SK-N-SH (cell line): ENCODE measurements around the gene KNSTRN. TPM values are rescaled to one million over a fixed set of nuclear protein-coding genes. Genes with fewer than 3 reads are reported as not detected.
A peak's percentile ranks its signal among the peaks of the same experiment; 100 is the strongest.

ENCODE experiments used
- CTCF ChIA-PET: fragments of 300-600, 350-600 bp; formaldehyde crosslinking; extraction: SDS; loops from one replicate; lab custom pipeline; 2021; lab: Yijun Ruan, JAX
- POLR2A ChIA-PET: fragments of 350-600 bp; sonication (Branson Sonifier 250); formaldehyde crosslinking; extraction: SDS; loops from one replicate; lab custom pipeline; 2020; ENCODE audit warnings: antibody characterized with exemption, inconsistent platforms; lab: Yijun Ruan, JAX
- DNase-seq: peaks from one replicate; pipeline ENCODE4 v3.0.0; 2012
- H2AFZ ChIP-seq: fragments of 200-600 bp; sonication (generic); 2 replicates; pipeline ENCODE4 v1.8.1; 2016; ENCODE audit warnings: antibody characterized with exemption, mild to moderate bottlenecking, low read depth
- H3F3A ChIP-seq: fragments of 200-600 bp; sonication (generic); replicated peaks from 2 replicates; pipeline ENCODE3; 2016; ENCODE audit warnings: antibody characterized with exemption, mild to moderate bottlenecking; ENCODE audit not compliant: insufficient read depth
- H3K27ac ChIP-seq, 2 experiments: fragments of 200-500 bp in 1 of 2; fragments of 200-600 bp in 1 of 2; sonication (Bioruptor generic) in 1 of 2; sonication (generic), shearing (Covaris generic) in 1 of 2; 2 replicates each; pipeline versions ENCODE4 v1.5.1 to v1.6.1; 2014 to 2016; ENCODE audit warnings: low read depth in 2 of 2, inconsistent platforms in 1 of 2, low read length in 1 of 2, mild to moderate bottlenecking in 1 of 2, mixed read lengths in 1 of 2
- H3K27me3 ChIP-seq: fragments of 200-600 bp; sonication (generic), shearing (Covaris generic); 2 replicates; pipeline ENCODE4 v1.6.1; 2016; ENCODE audit warnings: mixed run types; ENCODE audit not compliant: insufficient read depth
- H3K36me3 ChIP-seq, 2 experiments: fragments of 200-500 bp in 1 of 2; fragments of 200-600 bp in 1 of 2; sonication (Bioruptor generic) in 1 of 2; sonication (generic) in 1 of 2; replicated peaks in 1 of 2; 2 replicates each; pipeline versions ENCODE3 to v1.5.1; 2014 to 2016; ENCODE audit warnings: low read length in 1 of 2, mild to moderate bottlenecking in 1 of 2; ENCODE audit not compliant: insufficient read depth in 2 of 2, control insufficient read depth in 1 of 2
- H3K4me1 ChIP-seq, 2 experiments: fragments of 200-500 bp in 1 of 2; fragments of 200-600 bp in 1 of 2; sonication (Bioruptor generic) in 1 of 2; sonication (generic), shearing (Covaris generic) in 1 of 2; 2 replicates each; pipeline versions ENCODE4 v1.5.1 to v1.6.1; 2014 to 2016; ENCODE audit warnings: low read depth in 1 of 2, low read length in 1 of 2, mixed run types in 1 of 2; ENCODE audit not compliant: insufficient read depth in 2 of 2, control insufficient read depth in 1 of 2
- H3K4me2 ChIP-seq: fragments of 200-600 bp; sonication (generic), shearing (Covaris generic); 2 replicates; pipeline ENCODE4 v1.6.1; 2017; ENCODE audit warnings: mixed run types
- H3K4me3 ChIP-seq, 2 experiments: fragments of 200-500 bp in 1 of 2; fragments of 200-600 bp in 1 of 2; sonication (Bioruptor generic) in 1 of 2; sonication (generic), shearing (Covaris generic) in 1 of 2; 2 replicates each; pipeline versions ENCODE4 v1.5.1 to v1.8.1; 2014 to 2016; ENCODE audit warnings: low read depth in 2 of 2, inconsistent platforms in 1 of 2, low read length in 1 of 2, mild to moderate bottlenecking in 1 of 2, mixed read lengths in 1 of 2, moderate library complexity in 1 of 2
- H3K79me2 ChIP-seq: fragments of 200-600 bp; sonication (generic); 2 replicates; pipeline ENCODE4 v1.8.1; 2017; ENCODE audit warnings: mild to moderate bottlenecking; ENCODE audit not compliant: insufficient read depth
- H3K9ac ChIP-seq: fragments of 200-600 bp; sonication (generic); 2 replicates; pipeline ENCODE4 v1.6.1; 2017; ENCODE audit warnings: mixed run types
- H3K9me2 ChIP-seq: fragments of 200-600 bp; sonication (generic); 2 replicates; pipeline ENCODE4 v1.6.1; 2017; ENCODE audit warnings: mixed run types
- H3K9me3 ChIP-seq: fragments of 200-600 bp; sonication (generic); 2 replicates; pipeline ENCODE4 v1.6.1; 2017; ENCODE audit warnings: mixed run types, mild to moderate bottlenecking, moderate library complexity
- H4K20me1 ChIP-seq: fragments of 200-600 bp; sonication (generic); 2 replicates; pipeline ENCODE4 v1.6.1; 2017; ENCODE audit warnings: mild to moderate bottlenecking, mixed run types; ENCODE audit not compliant: insufficient read depth
- ELF1 ChIP-seq: IDR thresholded peaks from 2 replicates; pipeline ENCODE4 v1.4.0; 2012
- EZH2phosphoT487 ChIP-seq: fragments of 200-600 bp; sonication (generic); IDR thresholded peaks from 2 replicates; pipeline ENCODE4 v1.6.1; 2017; ENCODE audit warnings: low read depth, mixed run types, mild to moderate bottlenecking, antibody characterized with exemption, moderate library complexity, borderline replicate concordance
- GABPA ChIP-seq: IDR thresholded peaks from 2 replicates; pipeline ENCODE4 v1.4.0; 2012; ENCODE audit warnings: low read depth, mild to moderate bottlenecking
- MEF2A ChIP-seq: IDR thresholded peaks from 2 replicates; pipeline ENCODE4 v1.4.0; 2012; ENCODE audit warnings: low read depth, borderline replicate concordance
- NFIC ChIP-seq: IDR thresholded peaks from 2 replicates; pipeline ENCODE4 v1.4.0; 2012; ENCODE audit warnings: borderline replicate concordance
- RAD21 ChIP-seq: IDR thresholded peaks from 2 replicates; pipeline ENCODE4 v1.6.1; 2012; ENCODE audit warnings: mild to moderate bottlenecking, low read length
- RCOR1 ChIP-seq: fragments of 150-350 bp; IDR thresholded peaks from 2 replicates; pipeline ENCODE4 v1.6.1; 2017; ENCODE audit warnings: antibody characterized with exemption, low read length
- SMC3 ChIP-seq: IDR thresholded peaks from 2 replicates; pipeline ENCODE4 v1.6.1; 2012; ENCODE audit warnings: low read depth, low read length, improper control_type of control experiment
- WGBS: methylation state at CpG from one replicate; pipeline ENCODE4 v1.1.6; 2017; ENCODE audit warnings: low lambda C conversion rate; 5-methylcytosine and 5-hydroxymethylcytosine counted together
- polyA plus RNA-seq, 3 experiments: library from polyadenylated mRNA; depleted of rRNA; stranded (reverse); fragments of >200 nt; gene quantifications; 2 replicates each; pipeline ENCODE4 v1.2.3, GENCODE V29; 2012
- TF ChIP-seq, protein P1 (sequence below): fragments of 150-350 bp; IDR thresholded peaks from 2 replicates; pipeline ENCODE4 v1.6.1; 2017; ENCODE audit warnings: antibody characterized with exemption, low read length, low read depth, borderline replicate concordance
- TF ChIP-seq, protein P2 (sequence below): fragments of 150-350 bp; IDR thresholded peaks from 2 replicates; pipeline ENCODE4 v1.6.1; 2016; ENCODE audit warnings: mild to moderate bottlenecking, low read depth, low read length
- TF ChIP-seq, protein P3 (sequence below): fragments of 200-600 bp; sonication (generic); IDR thresholded peaks from 2 replicates; pipeline ENCODE4 v1.6.1; 2017; ENCODE audit warnings: antibody characterized with exemption, mild to moderate bottlenecking, moderate library complexity

Gene KNSTRN
- polyA plus RNA-seq, 1 of the 3 experiments (the other 2 are of a cell fraction) = 25.5 TPM

DNA sequence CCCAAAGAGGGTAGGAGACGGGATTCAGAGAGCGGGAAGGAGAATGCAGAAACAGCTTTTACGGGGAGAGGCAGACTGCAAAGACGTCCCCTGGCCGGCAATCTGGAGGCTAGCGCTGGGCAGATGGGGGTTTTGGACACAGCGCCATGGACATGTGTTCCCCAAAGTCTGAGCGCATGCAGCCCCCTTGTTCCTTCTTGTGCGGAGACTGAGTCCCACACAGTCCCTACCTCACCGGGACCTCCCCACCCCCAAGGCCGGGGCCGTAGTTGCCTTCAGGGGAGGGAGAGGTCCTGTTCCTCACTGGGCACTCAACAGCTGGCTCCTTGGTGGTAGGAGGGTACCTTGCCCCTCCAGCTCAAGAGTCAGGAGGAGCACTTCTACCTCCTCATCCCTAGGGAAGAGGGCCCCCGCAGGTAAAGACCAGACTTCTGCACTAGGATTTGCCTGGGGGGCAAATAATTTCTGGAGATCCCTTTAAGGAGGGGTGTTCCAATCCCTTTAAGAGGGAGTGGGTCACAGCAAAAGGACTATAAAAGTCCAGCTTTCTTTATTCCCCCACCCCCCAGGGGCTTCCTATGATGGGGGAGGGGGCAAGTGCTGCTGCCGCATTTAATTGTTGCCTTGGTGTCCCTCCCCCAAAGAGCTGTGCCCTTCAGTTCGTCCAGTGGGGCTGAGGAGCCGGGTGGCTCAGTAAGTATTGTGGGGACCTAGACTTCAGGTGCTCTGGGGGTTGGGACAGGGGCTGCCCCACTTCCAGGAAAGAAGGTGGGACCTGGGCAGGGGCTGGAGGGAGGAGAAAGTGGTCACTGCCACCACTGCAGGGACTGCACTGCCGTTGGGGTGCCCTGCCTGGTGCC is 54.6 kb downstream of the KNSTRN start:
- Histone ChIP-seq H3K9ac (no peak overlapping the region), H3K9me3 (no peaks in the 10 kb centered on the region), H3K27ac (no peak overlapping the region), H3K4me1 (peaks cover 6 to 28% of the 10 kb centered on the region in 2 experiments; a peak in 2 of 4 replicates), H3F3A (no peaks in the 10 kb centered on the region), H3K9me2 (no peaks in the 10 kb centered on the region), H2AFZ (no peak overlapping the region), H3K79me2 (peaks cover 2% of the 10 kb centered on the region; the same call in 1 of the 2 replicates), H4K20me1 (peaks cover under 1% of the 10 kb centered on the region)
- DNase-seq = peak; percentile 44
- WGBS = 46% methylated on average over 13 of the region's 17 CpGs
- CTCF ChIA-PET = interaction anchor here (1.0 to 1.7 kb wide), 3 partner anchors 13 to 84 kb away, joined by 3 to 10 read pairs (median 5); no protein-coding TSS in a partner anchor
- POLR2A ChIA-PET = no interaction called here
- TF ChIP-seq, protein P1, sequence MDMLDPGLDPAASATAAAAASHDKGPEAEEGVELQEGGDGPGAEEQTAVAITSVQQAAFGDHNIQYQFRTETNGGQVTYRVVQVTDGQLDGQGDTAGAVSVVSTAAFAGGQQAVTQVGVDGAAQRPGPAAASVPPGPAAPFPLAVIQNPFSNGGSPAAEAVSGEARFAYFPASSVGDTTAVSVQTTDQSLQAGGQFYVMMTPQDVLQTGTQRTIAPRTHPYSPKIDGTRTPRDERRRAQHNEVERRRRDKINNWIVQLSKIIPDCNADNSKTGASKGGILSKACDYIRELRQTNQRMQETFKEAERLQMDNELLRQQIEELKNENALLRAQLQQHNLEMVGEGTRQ = no peak
- TF ChIP-seq EZH2phosphoT487 = no peak
- TF ChIP-seq GABPA = no peak
- no peak for TF ChIP-seq MEF2A
- no peak for TF ChIP-seq ELF1
- TF ChIP-seq RCOR1 = no peak
- no peak for TF ChIP-seq RAD21
- no peak for TF ChIP-seq SMC3
- TF ChIP-seq, protein P2, sequence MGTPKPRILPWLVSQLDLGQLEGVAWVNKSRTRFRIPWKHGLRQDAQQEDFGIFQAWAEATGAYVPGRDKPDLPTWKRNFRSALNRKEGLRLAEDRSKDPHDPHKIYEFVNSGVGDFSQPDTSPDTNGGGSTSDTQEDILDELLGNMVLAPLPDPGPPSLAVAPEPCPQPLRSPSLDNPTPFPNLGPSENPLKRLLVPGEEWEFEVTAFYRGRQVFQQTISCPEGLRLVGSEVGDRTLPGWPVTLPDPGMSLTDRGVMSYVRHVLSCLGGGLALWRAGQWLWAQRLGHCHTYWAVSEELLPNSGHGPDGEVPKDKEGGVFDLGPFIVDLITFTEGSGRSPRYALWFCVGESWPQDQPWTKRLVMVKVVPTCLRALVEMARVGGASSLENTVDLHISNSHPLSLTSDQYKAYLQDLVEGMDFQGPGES = no peak
- TF ChIP-seq NFIC = no peak
- TF ChIP-seq, protein P3, sequence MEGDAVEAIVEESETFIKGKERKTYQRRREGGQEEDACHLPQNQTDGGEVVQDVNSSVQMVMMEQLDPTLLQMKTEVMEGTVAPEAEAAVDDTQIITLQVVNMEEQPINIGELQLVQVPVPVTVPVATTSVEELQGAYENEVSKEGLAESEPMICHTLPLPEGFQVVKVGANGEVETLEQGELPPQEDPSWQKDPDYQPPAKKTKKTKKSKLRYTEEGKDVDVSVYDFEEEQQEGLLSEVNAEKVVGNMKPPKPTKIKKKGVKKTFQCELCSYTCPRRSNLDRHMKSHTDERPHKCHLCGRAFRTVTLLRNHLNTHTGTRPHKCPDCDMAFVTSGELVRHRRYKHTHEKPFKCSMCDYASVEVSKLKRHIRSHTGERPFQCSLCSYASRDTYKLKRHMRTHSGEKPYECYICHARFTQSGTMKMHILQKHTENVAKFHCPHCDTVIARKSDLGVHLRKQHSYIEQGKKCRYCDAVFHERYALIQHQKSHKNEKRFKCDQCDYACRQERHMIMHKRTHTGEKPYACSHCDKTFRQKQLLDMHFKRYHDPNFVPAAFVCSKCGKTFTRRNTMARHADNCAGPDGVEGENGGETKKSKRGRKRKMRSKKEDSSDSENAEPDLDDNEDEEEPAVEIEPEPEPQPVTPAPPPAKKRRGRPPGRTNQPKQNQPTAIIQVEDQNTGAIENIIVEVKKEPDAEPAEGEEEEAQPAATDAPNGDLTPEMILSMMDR = no peak
- TF ChIP-seq, all 33 proteins: peak for 0
- Histone ChIP-seq H3K4me3 (peak overlapping the region; percentile 48 to 54; a peak in 2 of 4 replicates), H3K36me3 (no peaks in the 10 kb centered on the region), H3K27me3 (no peaks in the 10 kb centered on the region; the same call in none of the 2 replicates), H3K4me2 (peak overlapping the region; percentile 84)
